Activated B cell treated with CpG ODN at 0.5 μM for 24 hours (primary cell): ENCODE data around the gene VN1R5. TPM values are rescaled to one million over a fixed set of nuclear protein-coding genes. Genes with fewer than 3 reads are reported as not detected.

Experiments
- ATAC-seq: fragments of 200-7000 bp; cut with Tn5 transposase; one replicate; pipeline ENCODE4 v1.10.0; 2021; ENCODE audit warnings: low read depth, mild to moderate bottlenecking, moderate library complexity
- CTCF ChIA-PET: fragments of 350-600 bp; sonication (Branson Sonifier 250); formaldehyde crosslinking; loops from one replicate; lab custom pipeline; 2021; ENCODE audit warnings: antibody characterized with exemption; lab: Charles Lee
- POLR2A ChIA-PET: fragments of 350-600 bp; sonication (Branson Sonifier 250); formaldehyde crosslinking; loops from one replicate; lab custom pipeline; 2021; ENCODE audit warnings: antibody characterized with exemption; lab: Charles Lee
- DNase-seq: peaks from one replicate; pipeline ENCODE4 v3.0.0; 2022
- H3K27ac Mint-ChIP-seq: one replicate; pipeline ENCODE4 v1.8.0; 2020; ENCODE audit warnings: mixed read lengths
- H3K27me3 Mint-ChIP-seq: one replicate; pipeline ENCODE4 v1.8.0; 2021; ENCODE audit warnings: mixed read lengths
- H3K36me3 Mint-ChIP-seq: one replicate; pipeline ENCODE4 v1.8.0; 2021; ENCODE audit warnings: low read depth, mixed read lengths
- H3K4me1 Mint-ChIP-seq: one replicate; pipeline ENCODE4 v1.8.0; 2021; ENCODE audit warnings: mixed read lengths
- H3K4me3 Mint-ChIP-seq: one replicate; pipeline ENCODE4 v1.8.0; 2020; ENCODE audit warnings: mild to moderate bottlenecking, mixed read lengths
- H3K9me3 Mint-ChIP-seq: one replicate; pipeline ENCODE4 v1.8.0; 2020; ENCODE audit warnings: mixed read lengths
- CTCF ChIP-seq: fragments of 200-600 bp; IDR thresholded peaks from one replicate; pipeline ENCODE4 v1.8.0; 2022; ENCODE audit warnings: antibody characterized with exemption, mild to moderate bottlenecking
- intact Hi-C: fragments of 100-400 bp; cut with micrococcal nuclease; formaldehyde crosslinking; loops from one replicate; pipeline ENCODE4 v1.15.1; 2024
- total RNA-seq: library from RNA; stranded (reverse); gene quantifications from 2 replicates; pipeline ENCODE4 v1.2.3, GENCODE V29; 2022

VN1R5 gene
- total RNA-seq, 1 donor from 2014 or later = not detected

GRCh38 chr1:247270003-247270402 lies 14.1 kb downstream of the VN1R5 start:
- ChIA-PET POLR2A (no interaction called here), CTCF (no interaction called here)
- Mint-ChIP-seq H3K27ac (no peak overlapping the region), H3K9me3 (peaks cover 13% of the 10 kb centered on the region), H3K27me3 (peaks cover 4% of the 10 kb centered on the region), H3K4me3 (no peak overlapping the region), H3K4me1 (no peaks in the 10 kb centered on the region), H3K36me3 (peaks cover 3% of the 10 kb centered on the region)
- no peak for TF ChIP-seq CTCF
- DNase-seq = no peak
- no peak for ATAC-seq
- intact Hi-C loops = no loop called here

- Mint-ChIP-seq H3K27ac (no peak overlapping the region), H3K4me3 (no peak overlapping the region), H3K4me1 (no peaks in the 10 kb centered on the region), H3K9me3 (peaks cover 13% of the 10 kb centered on the region), H3K36me3 (peaks cover 3% of the 10 kb centered on the region), H3K27me3 (no peaks in the 10 kb centered on the region)
- DNase-seq (no peak), ATAC-seq (no peak)
- POLR2A ChIA-PET = no interaction called here
- TF ChIP-seq CTCF = no peak
- intact Hi-C loops = no loop called here
- CTCF ChIA-PET = no interaction called here
These were observed 17.1 kb downstream of the VN1R5 start for GRCh38 chr1:247273013-247273412.

- ChIA-PET POLR2A (no interaction called here), CTCF (no interaction called here)
- TF ChIP-seq CTCF = no peak
- ATAC-seq (no peak), DNase-seq (no peak)
- intact Hi-C loops = no loop called here
- Mint-ChIP-seq H3K36me3 (peaks cover 3% of the 10 kb centered on the region), H3K4me1 (no peaks in the 10 kb centered on the region), H3K9me3 (peaks cover 13% of the 10 kb centered on the region), H3K27ac (no peak overlapping the region), H3K27me3 (no peaks in the 10 kb centered on the region), H3K4me3 (no peak overlapping the region)
These were observed 18.9 kb downstream of the VN1R5 start for GRCh38 chr1:247274605-247275256.

GRCh38 chr1:247277191-247277590 lies 21.3 kb downstream of the VN1R5 start:
- Mint-ChIP-seq H3K4me3 (no peak overlapping the region), H3K27me3 (no peaks in the 10 kb centered on the region), H3K36me3 (no peaks in the 10 kb centered on the region), H3K27ac (no peak overlapping the region), H3K9me3 (no peaks in the 10 kb centered on the region), H3K4me1 (no peaks in the 10 kb centered on the region)
- intact Hi-C loops = no loop called here
- no peak for ATAC-seq
- CTCF ChIA-PET = no interaction called here
- POLR2A ChIA-PET = no interaction called here
- DNase-seq = no peak
- no peak for TF ChIP-seq CTCF

- Mint-ChIP-seq H3K4me1 (no peaks in the 10 kb centered on the region), H3K9me3 (no peaks in the 10 kb centered on the region), H3K4me3 (no peak overlapping the region), H3K27me3 (no peaks in the 10 kb centered on the region), H3K36me3 (no peaks in the 10 kb centered on the region), H3K27ac (no peak overlapping the region)
- ATAC-seq (no peak), DNase-seq (no peak)
- intact Hi-C loops = no loop called here
- TF ChIP-seq CTCF = no peak
- ChIA-PET POLR2A (no interaction called here), CTCF (no interaction called here)
These were observed 25.2 kb downstream of the VN1R5 start for GRCh38 chr1:247281001-247281574.
